Measurements from ENCODE around the gene RHEB. TPM values are rescaled to one million over a fixed set of nuclear protein-coding genes. Genes with fewer than 3 reads are reported as not detected.

The RHEB gene
- polyA plus RNA-seq, 1 donor = 78.9 TPM

DNA sequence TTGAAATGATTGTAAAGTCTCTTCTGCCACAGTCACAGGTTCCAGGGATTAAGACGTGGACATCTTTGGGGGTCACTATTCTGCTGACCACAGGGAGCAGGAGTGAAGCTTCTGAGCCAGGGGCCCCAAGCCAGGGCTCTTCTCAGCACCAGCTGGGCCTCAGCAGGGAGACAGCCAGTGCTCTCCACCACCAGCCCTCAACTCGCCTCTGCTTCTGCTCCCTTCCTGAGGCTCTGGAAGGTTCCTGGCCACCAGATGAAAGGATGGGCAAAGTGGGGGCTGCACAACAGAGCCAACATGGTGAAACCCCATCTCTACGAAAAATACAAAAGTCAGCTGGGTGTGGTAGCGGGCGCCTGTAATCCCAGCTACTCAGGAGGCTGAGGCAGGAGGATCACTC lies 68.5 kb downstream of the RHEB start:
- DNase-seq (ENCODE audit: low read depth) = no peak

DNA sequence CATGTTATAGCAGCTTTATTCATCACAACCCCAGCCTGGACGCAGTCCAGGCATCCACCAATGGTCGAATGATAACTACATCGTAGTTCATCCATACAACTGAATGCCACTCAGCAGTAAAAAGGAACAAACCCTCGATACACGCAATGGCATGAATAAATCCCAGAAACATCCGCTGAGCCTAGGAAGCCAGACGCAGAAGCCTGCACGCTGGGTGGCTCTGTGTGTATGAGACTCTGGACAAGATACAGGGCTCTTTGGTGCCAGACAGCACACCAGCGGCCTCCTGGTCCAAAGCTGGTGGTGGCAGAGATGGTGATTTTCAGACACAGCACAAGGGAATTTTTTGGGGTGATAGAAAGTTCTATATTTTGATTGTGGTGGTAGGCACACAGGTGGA lies 69.7 kb downstream of the RHEB start:
- DNase-seq (ENCODE audit: low read depth) = no peak

GRCh38 chr7:151448261-151449252 lies 71.1 kb downstream of the RHEB start:
- no peak for DNase-seq (ENCODE audit: low read depth)

GRCh38 chr7:151447901-151448260 lies 71.8 kb downstream of the RHEB start:
- no peak for DNase-seq (ENCODE audit: low read depth)

- no peak for DNase-seq (ENCODE audit: low read depth)
Measured at GRCh38 chr7:151447312-151447711, 72.4 kb downstream of the RHEB start.

DNA sequence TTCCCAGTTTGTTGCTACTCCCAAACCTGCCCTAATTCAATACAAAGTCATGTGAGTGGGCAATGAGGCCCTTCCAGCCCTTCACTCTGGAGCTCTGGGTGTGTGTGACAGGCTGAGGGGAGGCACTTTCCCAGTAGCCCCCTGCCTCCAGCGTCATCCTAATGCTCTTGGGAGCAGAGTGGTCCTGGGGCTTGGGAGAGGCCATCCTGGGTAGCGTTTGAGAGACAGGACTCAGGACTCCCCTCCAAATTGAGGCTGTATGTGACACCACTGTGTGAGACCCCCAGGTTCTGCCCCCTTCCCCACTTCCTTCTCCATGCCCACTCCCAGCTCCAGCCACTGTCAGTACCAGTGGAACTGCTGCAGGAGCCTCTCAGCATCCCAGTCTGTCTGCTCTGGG lies 73.3 kb downstream of the RHEB start:
- DNase-seq (ENCODE audit: low read depth) = no peak

- DNase-seq (ENCODE audit: low read depth) = no peak
Measured at GRCh38 chr7:151444632-151445031, 75.1 kb downstream of the RHEB start.

- no peak for DNase-seq (ENCODE audit: low read depth)
Measured at GRCh38 chr7:151442776-151443496, 76.8 kb downstream of the RHEB start.

DNA sequence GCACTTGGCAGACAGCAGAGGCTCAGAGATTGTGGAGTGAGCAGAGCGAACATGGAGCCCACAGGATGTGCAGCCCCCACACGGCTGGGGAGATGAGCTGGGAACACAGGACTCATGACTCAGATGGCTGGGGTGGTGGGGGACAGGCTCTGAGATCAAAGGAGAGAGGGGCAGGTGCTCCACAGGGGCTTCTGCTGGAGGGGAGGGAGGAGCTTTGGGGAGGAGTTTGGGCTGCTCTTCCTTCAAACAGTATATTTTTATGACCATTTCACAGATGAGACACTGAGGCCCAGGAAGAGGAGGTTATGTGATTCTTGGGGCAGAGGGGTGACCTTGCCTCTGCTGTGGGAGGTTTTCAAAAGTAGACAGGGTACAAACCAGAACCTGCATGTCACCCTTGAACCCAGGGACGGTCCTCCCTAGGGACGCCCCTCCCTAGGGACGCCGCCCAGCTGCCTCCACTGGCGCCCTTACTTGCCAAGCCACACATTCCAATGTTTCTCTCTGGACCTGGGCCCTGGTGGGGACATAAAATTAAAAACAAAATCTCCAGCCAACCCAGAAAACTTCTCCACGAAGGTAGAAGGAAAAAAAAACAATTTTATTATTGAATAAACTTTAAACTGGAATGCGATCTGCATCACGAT lies 78.8 kb downstream of the RHEB start:
- DNase-seq (ENCODE audit: low read depth) = no peak

DNA sequence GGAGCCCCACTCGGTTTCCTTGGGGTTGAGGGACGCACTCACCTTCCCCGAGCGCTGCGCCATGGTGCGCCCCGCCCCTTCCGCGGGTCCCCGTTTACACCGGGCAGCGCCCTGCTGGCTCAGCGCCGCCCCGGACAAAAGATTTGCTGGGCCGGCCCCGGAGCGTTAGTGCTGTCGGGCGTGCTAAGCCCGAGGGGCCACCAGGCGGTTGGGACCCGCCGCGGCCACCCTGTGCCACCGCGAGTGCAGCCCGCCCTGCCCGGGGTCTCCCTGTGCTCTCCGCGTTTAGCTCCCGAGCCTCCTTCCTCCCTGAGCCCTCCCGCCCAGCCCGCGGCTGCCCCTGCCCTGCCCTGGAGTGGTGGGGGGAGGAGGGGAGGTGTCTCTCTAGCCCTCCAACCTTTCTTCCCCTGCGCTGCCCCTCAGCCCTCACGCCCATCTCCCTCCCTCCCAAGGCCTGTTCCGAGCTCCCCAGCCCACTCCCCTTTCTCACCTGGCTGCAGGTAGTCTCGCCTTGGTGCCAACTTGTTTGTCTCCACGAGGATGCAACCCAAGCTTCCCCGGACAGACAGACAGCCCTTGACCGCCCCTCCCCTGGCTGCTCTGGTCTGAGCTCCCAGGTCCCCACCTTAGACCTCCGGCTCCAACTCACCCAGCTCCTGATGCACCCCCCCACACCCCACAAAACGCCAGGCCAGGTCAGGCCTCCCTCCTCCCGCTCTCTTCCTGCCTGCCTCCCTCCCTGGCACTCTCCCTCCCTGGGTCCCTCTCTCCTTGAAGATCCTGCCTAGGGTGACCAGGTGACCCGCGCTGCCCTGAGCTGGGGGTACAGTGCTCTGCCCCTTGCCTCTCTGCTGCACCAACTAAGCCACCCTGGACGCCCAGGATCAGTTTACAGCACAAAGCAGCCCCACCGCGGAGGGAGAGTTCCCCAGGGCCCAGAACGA lies 79.6 kb downstream of the RHEB start, which contains the start of gene CRYGN:
TSS of gene CRYGN (minus strand) at position 287 of the 944 bp plus-strand sequence. CDS start at position 63, 224 bp downstream.
- DNase-seq (ENCODE audit: low read depth) = no peak

GRCh38 chr7:151438864-151439601 lies 80.7 kb downstream of the RHEB start:
- no peak for DNase-seq (ENCODE audit: low read depth)

- no peak for DNase-seq (ENCODE audit: low read depth)
Measured at GRCh38 chr7:151437866-151438516, 81.7 kb downstream of the RHEB start.

- DNase-seq (ENCODE audit: low read depth) = no peak
Measured at GRCh38 chr7:151437159-151437553, 82.5 kb downstream of the RHEB start.

GRCh38 chr7:151436446-151437158 lies 83.1 kb downstream of the RHEB start:
- DNase-seq (ENCODE audit: low read depth) = no peak

DNA sequence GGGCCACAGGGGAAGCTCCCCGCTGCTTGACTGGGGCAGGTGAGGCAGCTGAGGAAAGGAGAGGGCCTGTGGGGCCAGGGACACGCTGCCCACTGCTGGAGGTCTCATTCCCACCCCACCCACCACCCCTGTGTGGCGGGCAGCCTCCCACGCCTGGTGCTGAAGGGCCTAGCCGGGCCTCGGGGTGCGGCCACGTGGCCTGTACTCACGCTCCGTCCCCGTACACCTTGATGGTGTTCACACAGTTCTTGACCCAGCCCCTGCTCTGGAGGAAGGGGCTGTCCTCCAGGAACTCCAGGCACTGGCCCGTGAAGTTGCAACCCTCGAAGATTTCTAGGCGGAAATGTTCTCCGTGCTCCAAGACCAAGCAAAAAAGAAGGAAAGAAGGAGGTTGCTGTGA lies 83.7 kb downstream of the RHEB start:
- no peak for DNase-seq (ENCODE audit: low read depth)

GRCh38 chr7:151435103-151435916 lies 84.4 kb downstream of the RHEB start:
- no peak for DNase-seq (ENCODE audit: low read depth)

- no peak for DNase-seq (ENCODE audit: low read depth)
Measured at GRCh38 chr7:151434549-151434948, 85.1 kb downstream of the RHEB start.

DNA sequence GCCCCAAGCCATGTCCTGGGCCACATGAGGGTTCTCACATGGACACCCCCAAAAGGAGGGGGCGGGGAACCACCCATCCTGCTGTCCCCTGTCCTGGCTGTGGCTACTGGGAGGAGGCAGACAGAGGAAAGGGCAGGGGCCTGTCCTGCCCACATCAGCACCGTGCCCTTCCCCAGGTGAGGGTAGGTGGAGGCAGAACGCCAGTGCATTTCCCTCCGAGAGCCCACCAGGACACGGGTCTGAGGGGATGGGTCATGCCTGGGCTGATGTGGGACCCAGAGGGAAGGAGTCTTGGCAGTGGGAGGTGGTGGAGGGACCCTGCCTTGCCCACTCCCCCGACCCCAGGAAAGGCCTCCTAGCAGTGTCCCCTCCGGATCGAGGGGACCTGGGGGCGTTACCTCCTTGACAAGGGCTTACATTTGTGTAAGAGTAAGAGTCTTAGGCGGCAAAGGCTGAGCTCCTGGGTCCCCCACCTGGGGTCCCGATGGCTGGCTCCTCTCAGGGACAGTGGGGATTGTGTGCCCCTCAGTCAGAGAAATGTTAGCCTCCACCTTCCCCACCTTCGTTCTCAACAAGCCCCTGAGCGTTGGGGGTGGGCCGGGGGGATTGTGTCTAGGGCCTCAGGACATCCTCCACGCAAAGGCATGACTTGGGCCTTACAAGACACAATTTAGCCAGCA lies 85.8 kb downstream of the RHEB start:
- no peak for DNase-seq (ENCODE audit: low read depth)

All from forelimb muscle (tissue), 1 donor.